Measurements from ENCODE around the gene JDP2.

JDP2 gene

DNA sequence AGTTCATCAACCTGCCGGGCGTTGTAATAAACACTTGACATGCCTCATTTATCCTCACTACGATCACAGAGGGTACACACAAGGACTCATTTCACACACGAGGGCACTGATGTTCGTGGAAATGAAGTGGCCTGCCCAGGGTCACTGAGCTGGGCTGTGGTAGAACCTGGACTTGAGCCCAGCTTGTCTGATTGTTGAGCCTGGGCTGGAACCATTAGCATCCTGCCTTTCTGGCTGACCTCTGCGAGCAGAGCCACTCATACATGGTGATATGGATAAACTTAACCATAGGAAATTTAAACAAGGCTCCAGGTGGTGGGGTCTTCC lies 16.6 kb upstream of the JDP2 start:
- no peak for DNase-seq

DNA sequence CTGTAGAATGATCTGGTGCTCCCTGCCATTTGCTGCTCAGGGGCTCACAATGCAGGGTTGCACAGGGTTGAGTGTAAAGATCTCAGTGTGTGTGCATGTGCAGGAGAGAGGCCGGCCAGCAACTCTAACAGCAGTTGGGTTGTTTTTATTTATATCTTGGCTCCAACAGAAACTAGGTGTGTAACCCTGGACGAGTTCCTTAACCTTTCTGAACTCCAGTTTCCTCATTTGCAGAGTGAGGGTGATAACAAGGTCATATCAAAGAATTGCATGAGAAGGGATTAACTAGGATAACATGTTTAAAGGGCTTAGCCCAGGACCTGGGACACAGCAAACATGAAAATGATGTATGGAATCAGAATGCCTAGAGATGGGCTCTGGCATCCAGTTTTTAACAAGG lies 14.8 kb upstream of the JDP2 start:
- no peak for DNase-seq

DNA sequence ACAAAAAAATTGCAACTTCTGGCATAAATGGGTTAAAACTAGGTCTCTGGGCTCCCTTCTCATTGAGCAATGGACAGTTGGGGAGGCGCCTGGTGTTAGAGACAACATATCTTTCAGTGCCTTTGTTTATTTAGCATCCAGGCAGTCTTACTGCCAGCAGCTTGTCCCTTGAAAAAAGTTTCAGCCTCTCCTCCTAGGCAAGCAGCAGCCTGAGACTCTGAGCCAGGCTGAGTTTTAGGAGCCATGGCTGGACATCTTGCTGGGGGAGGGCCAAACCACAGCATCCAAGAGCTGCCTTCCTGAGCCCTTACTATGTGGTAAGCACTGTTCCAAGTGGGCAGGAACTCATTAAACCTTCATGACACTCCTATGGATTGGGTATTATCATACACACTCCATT lies 10.1 kb upstream of the JDP2 start:
- no peak for DNase-seq

DNA sequence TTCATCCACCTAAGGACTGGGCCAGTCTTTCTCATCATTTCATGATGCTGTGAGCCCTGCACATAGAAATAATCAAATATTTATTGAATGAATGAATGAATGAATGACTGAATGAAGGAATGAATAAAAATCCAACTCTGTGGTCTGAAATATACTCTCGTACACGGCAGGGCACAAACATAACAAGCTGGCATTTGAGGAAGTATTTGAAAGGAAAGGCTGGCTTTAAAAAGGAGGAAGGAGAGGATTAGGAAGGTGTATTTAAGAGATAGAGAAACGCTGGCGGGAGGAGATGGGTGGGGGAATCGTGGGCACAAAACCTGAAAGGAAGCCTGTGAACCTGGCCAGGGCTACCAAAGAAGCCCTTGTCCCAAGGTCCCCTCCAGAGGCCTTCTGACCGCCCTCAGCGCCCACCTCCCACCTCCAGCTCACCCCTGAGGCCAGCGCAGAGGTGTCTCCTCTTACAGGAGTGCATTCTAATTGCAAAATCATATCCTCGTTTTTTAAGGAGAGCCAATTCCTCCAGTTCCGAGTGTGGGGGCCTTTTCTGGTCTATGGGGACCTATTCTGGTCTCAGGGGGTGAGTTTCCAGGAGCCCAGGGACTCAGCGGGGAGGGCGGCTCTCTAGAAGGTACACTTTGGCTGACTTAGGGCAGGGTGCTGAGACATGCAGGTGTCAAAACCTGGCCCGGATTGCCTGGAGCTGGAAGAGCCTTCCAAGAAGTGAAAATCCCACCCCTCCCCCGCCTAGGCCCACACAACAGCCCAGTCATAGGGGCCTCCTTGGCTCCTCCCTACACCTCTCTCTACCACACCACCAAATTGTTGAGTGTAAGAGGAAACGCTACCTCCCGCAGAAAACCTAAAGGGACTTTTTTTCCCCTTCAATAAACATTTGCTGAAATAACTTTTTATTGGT lies 8.7 kb upstream of the JDP2 start:
- DNase-seq = no peak

DNA sequence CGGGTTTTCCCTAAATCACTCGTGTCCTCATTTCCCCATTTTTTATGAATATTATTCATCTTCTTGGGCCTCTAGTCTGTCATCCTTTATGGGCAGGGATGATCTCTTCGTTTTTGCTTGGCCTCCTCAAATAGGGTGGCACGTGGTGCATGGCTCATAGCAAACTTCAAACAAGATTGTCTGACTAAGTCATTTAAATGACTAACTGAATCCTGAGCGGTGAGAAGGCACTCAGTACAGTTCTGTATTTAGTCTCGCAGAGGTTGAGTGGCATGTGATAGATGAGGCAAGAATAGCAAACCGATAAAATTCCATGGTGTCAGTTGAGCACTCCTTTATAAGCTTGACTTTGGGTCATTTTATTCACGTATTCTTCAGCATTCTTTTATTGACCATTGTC lies 5.7 kb upstream of the JDP2 start:
- no peak for DNase-seq

DNA sequence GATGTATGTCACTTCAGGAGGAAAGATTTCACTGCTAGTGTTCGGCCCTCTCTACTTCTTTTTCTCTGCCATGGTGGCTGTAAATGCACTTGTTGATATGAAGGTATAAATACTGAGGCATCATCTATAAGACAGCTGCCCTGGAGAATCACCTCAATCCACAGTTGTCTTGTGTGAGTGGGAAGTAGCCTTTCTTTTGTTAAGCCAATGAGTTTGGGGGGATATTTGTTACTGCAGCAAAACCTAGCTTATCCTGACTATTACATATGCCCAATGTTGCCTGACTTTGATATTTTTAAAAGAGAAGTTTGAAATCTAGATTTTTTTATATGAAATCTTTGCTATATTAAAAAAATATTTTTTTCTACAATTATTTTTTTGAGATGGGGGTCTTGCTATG lies 3.3 kb upstream of the JDP2 start:
- DNase-seq = no peak

DNA sequence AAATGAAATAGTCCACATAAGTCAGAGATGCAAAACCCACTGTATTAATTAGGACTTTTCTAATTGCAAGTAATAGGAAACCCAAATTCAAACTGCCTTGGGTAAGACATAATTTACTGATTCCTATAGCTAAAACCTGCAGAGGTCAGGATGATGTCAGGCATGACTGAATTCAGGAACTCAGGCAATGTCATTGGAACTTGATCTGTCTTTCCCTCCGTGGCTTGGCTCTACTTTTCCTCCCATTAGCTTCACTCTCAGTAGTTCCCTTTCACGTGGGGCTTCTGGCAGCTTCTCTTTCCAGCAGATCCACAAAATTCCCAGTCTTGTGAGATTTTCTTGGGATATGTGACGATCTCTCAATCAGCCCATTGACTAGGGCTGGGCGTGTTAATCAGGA lies 2.4 kb upstream of the JDP2 start:
- DNase-seq = no peak

DNA sequence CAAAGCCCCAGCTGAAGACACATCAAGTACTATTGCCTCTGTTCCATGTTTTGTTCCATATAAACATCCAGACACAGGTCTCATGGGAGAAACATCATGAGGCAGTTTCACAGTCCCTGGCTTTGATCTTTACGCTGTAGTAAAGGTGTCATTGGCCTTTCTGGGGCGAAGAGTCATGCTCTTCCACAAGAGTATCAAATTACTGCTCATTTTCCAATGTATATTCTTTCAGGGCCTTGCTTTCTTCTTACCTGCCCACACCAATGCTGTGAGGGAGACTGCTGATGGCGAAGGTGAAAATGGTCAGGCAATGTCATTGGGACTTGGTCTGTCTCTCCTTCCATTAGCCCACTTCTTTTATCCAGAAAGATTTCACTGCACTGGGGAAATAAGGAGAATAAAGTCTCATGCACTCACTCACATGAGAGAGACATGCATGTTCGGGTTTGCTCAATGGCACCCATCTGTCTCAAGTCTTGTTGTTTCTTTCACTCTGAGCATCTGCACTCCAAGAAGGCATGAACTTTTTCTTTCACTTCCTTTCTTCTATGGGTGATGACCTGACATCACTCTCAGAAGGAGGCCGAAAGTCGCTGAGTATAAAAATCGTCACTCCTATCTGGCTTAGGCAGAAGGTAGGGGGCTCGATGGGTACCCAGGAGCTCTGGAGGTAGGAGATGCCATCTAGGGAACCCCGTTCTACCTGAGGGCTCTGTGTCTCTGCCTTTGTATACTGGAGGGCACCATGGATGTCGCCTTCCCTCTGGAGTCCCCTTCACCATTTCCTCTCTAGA lies 1.3 kb upstream of the JDP2 start:
- no peak for DNase-seq

DNA sequence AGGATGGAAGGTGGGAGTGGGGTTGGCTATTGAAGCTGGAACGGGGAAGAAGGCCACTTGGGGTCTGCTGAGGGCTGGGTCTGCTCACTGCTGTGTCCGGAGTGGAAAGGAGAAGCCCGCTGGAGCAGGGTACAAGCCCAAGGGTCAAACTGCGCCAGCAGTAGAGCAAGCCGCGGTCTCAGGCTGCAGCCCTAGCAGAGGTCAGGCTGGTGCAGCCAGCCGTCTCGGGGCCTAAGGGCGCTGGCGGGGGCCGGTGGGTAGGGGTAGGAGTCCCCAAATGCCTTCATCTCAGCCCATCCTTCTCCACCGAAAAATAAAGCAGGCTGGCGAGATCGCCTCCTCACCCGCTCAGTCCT lies 718 bp upstream of the JDP2 start:
- no peak for DNase-seq

DNA sequence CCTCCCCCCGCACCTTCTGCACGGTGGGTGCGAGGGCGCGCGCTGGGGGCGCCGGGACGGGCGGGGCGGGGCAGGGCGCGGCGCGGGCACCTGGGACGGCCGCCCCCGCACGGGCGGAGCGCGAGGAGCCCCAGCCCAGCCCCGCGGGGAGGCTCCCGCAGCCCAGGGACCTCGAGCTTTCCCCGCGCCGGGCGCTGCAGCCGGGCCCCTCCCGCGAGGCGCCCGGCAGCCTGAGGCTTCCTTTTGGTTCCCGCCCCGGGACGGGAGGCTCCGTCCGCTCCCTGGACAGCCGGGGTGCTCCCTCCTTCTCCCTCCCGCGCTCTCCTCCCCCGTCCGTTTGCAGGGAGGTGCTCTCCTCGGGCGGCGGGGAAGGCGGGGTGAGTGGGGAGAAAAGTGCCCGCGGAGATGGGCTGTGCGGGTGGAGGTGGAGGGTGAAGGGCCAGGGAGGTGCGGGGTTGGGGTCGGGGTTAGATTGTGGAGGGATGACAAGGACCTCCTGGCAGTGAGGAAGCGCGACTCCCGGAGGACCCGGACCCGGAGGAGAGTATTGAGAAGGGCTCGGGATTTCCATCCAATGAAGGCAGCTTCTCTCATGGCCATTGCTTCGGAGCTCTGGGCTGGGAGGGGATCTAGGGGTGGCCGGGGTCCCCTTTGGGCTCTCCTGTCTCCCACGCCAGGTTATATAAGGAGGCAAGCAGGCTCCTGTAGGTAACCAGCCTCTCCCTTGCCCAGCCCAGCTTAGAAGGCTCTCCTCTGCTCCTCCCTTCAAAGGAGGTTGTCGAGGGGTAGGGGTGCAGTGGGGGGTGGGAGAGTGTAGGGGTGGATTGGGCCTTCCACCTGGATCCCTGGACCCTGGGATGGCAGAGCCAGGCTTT lies 645 bp downstream of the JDP2 start:
- DNase-seq = no peak

DNA sequence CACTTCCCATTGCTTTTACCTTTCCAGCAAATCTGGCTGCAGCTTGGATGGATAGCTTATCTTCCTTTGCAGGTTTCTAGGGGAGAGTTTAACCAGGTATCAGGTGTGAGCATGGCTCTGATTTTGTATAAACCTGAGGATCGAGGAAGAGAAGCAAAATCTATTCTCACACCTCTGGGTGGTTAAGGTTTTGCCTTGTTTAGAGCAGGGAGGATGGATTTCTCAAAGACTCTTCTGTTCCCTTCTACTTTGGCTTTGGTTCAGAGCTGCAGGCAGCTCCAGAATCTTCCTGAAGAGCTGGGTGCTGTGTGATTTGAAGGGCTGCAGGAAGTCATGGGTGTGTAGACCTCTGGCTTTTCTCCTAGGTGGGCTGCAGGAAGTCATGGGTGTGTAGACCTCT lies 1.7 kb downstream of the JDP2 start:
- DNase-seq = no peak

DNA sequence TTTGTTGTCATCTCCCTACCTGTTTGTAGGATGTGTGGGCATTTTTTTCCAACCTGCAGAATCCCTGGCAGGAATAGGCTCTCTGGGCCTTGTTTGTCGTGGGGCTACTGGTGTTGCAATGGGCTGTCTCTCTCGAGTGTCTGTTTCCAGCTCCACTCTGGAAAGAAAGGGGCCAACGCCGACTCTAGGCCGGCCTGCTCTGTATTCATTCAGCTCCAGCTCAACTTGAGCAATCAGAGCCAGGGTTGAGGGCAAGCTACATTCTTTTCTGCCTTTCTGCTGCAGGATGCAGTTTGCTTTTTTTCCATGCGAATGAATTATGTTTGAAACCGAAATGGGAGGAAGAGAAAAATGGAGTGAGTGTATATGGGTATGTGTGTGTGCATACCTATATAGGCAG lies 2.3 kb downstream of the JDP2 start:
- no peak for DNase-seq

DNA sequence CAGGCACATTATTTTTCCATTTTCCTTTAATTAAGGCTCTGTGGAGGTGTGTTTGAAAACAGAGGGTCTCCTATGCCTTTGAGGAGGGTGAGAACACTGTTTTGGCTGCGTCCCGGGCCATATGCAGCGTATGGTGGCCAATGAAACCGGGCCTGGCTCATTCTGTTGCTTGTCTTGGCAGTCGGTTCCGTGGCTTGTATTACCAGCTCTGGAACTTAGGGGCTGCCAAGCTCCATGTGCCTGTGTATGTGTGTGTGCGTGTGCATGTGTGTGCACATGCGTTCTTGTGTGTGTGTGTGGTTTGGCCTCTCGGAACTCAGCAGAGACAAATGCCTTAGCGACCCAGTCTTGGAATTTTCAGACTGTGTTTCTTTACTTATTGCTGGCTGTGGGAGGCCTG lies 2.7 kb downstream of the JDP2 start:
- peak; percentile 21 to 58 for DNase-seq

DNA sequence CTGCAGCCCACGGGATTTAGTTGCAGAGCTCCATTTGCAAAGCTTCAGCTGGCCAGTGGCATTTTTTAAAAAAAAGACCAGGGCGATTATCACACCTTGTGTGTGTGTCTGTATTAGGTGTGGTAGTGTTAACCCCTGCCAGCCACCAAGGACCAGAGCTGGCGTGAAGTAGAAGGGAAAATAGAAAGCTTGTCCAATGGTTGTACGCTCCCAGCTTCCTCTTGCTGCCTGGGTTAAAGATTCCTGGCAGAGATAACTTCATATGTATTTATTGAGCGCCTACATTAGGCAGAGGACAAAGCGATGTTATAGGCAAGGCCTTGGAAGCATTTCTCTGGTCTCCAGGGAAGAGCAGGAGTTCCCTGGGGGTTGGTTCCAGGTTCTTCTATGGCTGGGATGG lies 3.2 kb downstream of the JDP2 start:
- DNase-seq = no peak

DNA sequence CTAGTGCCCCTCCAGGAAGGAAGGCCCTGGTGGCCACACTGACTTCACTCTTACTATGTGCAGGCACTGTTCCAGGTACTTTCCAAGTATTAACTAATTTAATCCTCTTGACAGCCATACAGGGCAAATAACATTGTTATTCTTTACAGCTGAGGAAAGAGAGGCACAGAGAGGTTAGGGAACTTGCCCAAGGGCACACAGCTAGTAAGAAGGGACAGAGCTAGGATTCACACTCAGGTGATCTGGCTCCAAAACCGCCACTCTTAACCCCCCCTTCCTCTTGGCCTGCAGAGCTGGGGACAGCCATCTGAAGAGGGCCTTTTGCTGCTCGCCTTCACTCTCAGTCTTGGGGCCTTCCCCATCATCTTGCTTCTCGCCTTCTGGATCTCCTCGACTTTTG lies 4.0 kb downstream of the JDP2 start:
- DNase-seq = no peak

DNA sequence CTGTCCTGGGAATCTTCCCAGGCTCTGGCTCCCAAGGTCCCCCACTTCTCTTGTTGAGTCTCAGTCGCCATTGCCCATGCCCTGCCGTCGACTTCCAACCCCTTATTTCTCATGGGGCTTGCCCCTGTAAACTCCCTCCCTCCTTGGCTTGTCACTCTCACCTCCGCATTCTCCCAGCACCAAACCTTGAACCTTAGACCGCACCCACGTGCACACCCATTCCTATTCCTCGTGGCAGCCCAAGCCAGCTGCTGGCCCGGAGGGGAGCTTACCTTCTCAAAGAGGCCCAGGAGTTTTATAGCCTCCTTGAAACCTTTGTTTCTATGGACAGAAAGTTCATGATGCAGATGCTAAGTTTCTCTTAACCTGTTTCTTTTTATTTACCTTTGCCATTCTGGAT lies 4.6 kb downstream of the JDP2 start:
- no peak for DNase-seq

DNA sequence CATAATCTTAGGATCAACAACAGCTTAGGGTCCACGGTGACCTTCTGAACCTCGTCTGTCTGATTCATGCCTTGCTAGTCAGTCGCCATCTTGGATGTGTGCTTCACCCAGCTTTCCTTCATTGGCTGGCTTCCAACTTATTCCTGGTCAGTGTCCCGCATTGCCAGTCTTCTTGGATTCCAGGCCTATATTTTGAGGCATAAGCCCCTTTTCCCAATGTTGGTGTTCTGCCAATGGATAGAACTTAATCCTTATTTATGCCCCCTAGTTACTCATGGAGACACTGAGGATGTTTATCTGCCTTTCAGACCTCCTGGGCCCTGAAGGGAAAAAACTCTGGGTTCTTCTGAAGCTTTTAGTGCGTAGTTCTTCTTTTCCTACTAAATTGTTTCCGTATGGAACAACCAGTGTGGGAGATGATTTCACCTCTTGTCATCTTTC lies 5.8 kb downstream of the JDP2 start:
- DNase-seq = no peak

DNA sequence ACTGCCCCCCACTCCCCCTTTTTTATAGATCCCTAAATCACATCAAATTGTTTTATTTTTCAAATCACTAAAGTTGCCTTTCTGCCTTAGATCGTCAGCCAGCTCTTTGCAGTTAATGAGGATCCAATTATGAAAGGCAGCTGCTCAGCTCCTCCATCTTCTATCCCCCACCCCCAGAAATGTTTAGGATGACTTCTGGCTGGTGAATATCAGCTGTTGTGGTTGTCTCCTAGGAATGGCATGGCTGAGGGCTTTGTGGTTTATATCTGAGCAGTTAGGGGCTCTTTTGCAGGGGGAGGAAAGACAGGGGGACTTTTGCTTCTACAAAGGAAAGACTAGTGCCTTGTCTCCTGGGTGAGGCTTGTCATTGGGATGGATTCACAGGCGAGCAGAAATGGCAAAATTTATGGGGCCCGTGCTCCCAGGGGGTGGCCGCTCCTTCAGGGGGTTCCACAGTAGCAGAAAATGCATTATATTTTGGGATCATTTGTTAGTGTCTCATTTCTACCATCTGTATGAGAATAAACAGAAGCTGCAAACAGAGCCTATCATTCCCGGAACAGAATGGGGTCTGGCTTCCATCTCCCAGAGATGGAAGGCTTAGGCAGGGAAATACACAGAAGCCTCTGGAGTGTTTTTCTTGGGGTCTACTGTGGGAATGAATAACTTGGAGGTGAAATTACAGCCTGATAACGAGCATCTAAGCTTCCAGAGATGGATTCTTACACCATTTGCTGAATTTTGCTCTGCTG lies 6.5 kb downstream of the JDP2 start:
- DNase-seq = no peak

DNA sequence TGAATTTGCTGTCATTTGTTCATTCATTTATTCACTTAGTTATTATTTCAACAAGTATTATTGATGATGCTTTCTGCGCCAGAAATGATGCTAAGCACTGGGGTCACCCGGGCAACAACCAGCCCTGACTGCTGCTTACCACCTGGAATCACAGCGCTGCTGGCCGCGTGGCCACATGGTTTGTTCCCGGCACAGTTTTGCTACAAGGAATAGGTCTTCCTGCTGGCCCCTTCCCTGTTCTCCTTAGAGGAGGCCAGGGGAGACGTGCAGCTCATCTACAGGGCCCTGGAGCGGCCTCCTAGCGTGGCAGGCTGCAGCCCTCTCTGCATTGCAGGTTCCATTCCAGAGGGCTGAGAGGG lies 7.0 kb downstream of the JDP2 start:
- no peak for DNase-seq

DNA sequence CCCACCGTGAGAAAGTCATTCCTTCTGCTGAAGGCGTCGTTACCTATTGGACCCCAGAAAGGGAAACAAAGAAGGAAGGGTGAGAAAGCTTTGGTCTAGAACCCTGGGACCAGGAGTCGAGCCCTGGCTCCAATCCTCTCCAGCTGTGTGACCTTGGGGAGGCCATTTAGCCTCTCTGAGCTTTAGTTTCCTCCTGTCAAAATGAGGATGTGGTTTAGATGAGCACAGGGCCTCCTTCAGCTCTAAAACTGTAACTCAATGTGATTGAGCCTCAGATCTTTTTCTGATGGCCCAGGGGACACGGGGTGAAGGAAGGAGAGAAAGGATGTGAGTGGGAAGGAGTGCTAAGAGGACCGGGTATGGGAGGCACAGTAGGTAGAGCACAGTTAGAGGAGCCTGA lies 7.7 kb downstream of the JDP2 start:
- DNase-seq = no peak

DNA sequence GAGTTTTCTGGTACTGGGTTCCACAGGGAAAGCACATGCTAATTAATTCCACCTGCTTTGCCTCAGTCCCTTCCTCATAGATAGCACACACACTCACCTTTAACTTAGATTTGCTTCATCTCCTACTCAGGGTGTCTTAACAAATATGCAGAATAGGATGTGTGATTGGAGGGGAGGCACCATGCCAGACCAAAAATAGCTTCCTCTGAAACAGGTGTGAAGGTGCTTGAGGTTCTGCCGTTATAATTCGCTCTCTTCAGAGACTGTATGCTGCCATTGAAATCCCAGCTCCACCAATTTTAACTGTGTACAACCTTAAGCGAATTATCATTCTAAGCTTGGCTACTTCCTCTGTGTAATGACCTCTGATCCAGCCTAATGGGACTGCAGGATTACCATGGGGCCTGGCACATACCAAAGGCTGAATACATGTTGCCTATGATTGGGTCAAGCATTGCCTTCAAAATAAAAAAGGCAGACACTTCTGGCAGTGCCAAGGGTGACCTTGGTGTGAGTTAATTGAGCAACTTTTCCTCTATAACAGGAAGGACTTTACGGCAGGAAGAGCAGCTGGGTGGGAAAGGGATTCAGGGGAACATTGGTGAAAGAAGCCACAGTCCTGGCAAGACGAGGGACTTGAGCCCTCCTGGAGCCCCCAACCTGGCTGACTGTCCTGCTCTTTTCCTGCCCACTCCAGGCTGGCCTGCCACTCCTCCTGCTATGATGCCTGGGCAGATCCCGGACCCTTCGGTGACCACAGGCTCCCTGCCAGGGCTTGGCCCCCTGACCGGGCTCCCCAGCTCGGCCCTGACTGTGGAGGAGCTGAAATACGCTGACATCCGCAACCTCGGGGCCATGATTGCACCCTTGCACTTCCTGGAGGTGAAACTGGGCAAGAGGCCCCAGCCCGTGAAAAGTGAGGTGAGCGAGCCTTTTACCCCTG lies 9.7 kb downstream of the JDP2 start:
- no peak for DNase-seq

Data from NCI-H446 (cell line).